LNCaP clone FGC (cell line): ENCODE measurements around the gene SBF1.

Source experiments
- DNase-seq: peaks from one replicate; pipeline ENCODE4 v3.0.0-alpha.2; 2011; ENCODE audit warnings: low read depth
- H3K4me3 ChIP-seq: 2 replicates; pipeline ENCODE4 v1.5.1; 2011; ENCODE audit warnings: mild to moderate bottlenecking, low read depth, low read length, control low read depth
- TF ChIP-seq, protein P1 (sequence below): IDR thresholded peaks from 2 replicates; pipeline ENCODE4 v1.5.1; 2012; ENCODE audit warnings: mild to moderate bottlenecking; ENCODE audit not compliant: control insufficient read depth, insufficient read depth; ENCODE audit errors: extremely low read depth

The SBF1 gene

DNA sequence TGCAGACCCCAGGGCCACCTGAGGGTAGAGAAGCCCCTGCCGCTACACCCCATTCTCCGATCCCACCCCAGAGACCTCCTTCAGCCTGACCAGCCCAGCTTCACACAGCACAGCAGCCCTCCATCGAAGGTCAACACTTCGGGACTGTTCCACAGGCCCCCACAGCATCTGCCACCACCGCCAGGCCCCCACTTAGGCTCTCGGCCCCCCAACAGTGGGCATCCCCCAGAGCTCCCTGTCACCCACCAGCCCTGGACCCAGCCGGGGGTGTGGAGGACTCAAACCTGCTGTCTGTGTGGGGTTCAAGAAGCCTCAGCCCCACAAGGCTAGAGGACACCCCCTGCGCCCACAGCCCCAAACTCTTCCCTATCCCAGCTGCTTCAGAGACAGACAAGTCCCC lies 6.2 kb downstream of the SBF1 start:
- DNase-seq = no peak
- H3K4me3 ChIP-seq = no peak overlapping the region
- TF ChIP-seq, protein P1, sequence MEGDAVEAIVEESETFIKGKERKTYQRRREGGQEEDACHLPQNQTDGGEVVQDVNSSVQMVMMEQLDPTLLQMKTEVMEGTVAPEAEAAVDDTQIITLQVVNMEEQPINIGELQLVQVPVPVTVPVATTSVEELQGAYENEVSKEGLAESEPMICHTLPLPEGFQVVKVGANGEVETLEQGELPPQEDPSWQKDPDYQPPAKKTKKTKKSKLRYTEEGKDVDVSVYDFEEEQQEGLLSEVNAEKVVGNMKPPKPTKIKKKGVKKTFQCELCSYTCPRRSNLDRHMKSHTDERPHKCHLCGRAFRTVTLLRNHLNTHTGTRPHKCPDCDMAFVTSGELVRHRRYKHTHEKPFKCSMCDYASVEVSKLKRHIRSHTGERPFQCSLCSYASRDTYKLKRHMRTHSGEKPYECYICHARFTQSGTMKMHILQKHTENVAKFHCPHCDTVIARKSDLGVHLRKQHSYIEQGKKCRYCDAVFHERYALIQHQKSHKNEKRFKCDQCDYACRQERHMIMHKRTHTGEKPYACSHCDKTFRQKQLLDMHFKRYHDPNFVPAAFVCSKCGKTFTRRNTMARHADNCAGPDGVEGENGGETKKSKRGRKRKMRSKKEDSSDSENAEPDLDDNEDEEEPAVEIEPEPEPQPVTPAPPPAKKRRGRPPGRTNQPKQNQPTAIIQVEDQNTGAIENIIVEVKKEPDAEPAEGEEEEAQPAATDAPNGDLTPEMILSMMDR = no peak

DNA sequence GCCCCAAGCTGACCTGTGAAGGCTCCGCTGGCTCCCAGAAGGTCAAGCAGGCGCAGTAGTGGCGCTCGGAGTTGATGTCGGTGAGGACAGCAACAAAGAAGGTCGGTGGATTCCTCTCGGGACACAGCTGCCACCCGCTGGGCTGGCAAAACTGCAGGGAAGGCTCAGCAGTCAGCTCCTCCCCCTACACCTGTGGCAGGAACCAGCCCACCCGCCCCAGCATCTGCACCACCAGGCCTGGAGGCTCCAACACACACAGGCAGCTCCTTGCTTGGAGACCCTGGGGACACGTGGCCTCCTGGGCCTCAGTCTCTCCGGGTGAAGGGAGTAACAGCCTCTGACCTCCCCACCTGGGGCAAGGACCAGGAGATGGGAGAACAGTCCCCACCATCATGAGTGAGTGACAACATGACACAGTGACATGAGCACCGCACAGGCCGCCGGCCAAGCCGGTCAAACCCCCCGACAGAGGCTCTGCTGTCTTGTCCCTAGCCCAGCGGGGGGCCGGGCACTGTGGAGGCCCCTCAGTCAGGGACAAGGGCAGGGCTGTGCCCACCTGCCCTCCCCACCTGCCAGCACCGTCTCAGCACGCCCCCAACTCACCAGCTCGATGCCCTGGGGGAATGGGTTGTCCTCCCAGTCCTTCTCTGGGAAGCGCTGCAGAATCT lies 6.9 kb downstream of the SBF1 start:
- DNase-seq = no peak
- H3K4me3 ChIP-seq = no peak overlapping the region
- TF ChIP-seq, protein P1 = no peak

DNA sequence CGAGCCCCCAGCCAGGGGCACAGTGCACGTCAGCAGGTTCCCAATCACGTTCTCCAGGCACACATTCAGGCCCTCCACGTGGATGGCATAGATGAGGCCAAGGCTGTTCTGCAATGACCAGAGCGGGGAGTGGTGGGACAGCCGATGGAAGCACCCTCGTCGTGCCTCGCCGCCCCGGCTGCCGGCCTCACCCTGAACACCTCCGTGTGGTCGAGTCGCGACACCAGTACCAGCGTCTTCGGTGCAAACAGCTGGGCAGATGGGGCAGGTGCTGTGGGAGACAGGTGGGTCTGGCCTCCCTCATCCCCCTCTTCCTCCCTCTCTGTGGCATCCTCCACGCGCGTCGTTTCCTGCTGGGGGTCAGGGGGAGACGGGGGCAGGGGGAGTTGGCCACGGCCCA lies 7.5 kb downstream of the SBF1 start:
- no peak overlapping the region for H3K4me3 ChIP-seq
- no peak for DNase-seq
- TF ChIP-seq, protein P1 = no peak

DNA sequence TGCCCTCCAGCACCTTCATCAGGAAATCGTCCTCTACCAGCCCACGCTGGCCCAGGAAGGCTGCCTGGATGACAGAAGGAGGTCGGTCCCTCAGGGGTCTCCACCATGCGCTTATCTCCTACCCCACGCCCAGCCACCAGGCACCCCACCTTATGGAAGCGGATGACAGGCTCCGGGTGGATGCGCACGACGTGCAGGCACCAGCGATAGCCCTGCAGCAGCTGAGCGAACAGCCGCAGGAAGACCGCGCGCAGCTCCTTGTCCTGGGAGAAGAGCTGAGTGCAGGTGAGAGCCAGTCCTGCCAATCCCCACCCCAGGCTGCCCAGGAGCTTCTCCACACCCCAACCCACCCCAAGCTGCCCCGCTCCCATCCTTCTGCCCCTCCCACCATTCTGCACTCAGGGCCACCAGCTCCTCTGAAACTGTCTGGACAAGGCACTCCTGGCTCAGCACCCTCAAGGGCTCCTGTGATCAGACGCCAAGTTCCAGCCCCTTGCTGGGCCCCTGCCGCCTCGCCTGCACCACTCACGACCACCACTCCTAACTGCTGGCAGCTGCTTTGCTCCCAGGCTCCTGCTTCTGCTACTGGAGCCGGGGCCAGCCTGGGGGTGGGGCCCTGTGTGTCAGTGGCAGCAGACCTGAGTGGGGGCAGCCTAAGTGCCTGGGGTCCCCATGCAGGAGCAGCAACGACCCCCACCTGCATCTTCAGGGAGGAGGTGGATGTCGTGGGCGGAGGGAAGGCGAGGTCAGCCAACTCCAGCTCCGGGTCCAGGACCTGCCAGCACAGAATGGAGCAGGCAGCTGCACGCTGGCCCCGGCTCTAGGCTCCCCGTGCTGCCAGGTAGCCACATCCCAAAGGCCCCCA lies 9.5 kb downstream of the SBF1 start:
- no peak overlapping the region for H3K4me3 ChIP-seq
- TF ChIP-seq, protein P1 = no peak
- no peak for DNase-seq

DNA sequence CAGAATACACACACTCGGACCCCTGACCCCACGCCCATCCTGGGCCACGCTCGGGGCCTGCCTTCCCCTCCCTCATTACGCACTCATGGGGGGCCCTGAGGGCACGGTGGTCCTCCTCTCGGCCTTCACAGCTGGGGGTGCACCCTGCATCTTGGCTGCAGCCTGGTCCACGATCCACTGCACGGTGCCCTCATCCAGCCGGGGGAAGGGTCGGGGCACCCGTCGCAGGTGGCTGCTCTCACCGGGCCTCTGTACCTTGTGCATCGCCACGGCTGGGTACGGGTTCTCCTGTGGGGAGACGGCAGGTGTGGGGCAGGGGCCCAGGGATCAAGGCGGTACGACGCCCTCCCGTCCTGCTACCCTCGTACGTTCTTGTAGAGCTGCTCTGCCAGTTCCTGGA lies 10.4 kb downstream of the SBF1 start:
- H3K4me3 ChIP-seq = no peak overlapping the region
- no peak for DNase-seq
- TF ChIP-seq, protein P1 = no peak

DNA sequence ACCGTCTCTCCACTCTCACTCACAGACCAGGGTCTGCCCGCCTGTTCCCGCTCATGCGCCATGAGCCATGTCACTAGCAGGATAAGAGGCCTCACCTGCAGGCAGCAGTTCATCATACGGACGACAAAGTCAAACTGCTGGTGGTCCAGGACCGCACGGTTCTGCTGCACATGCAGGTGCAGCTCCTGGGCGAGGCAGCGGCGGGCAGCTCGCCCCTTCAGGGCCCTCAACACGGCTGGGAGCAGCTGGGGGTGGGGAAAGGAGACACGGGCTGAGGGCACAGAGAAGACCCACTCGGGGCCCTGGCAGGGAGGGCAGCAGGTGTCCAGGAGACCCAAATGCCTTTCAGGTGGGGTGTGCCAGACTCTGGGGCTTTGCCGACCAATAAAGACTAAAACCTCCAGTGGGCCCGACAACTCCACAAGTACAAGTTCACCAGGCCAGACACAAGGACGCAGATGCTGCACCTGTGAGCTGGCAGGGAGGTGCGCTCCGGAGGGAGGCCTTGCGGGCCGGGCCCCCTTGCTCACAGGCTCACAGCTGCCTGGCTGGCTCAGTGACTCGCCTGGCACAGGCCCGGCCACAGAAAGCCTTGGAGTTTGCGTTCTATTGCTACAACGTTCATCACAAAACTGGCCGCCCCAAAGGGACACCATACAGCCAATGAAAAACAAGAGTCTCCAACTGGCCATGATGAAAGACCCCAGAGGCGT lies 11.5 kb downstream of the SBF1 start:
- H3K4me3 ChIP-seq = no peak overlapping the region
- TF ChIP-seq, protein P1 = no peak
- DNase-seq = no peak
